Measurements from ENCODE around the gene CDK5RAP1.

The CDK5RAP1 gene, protein sequence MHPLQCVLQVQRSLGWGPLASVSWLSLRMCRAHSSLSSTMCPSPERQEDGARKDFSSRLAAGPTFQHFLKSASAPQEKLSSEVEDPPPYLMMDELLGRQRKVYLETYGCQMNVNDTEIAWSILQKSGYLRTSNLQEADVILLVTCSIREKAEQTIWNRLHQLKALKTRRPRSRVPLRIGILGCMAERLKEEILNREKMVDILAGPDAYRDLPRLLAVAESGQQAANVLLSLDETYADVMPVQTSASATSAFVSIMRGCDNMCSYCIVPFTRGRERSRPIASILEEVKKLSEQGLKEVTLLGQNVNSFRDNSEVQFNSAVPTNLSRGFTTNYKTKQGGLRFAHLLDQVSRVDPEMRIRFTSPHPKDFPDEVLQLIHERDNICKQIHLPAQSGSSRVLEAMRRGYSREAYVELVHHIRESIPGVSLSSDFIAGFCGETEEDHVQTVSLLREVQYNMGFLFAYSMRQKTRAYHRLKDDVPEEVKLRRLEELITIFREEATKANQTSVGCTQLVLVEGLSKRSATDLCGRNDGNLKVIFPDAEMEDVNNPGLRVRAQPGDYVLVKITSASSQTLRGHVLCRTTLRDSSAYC

DNA sequence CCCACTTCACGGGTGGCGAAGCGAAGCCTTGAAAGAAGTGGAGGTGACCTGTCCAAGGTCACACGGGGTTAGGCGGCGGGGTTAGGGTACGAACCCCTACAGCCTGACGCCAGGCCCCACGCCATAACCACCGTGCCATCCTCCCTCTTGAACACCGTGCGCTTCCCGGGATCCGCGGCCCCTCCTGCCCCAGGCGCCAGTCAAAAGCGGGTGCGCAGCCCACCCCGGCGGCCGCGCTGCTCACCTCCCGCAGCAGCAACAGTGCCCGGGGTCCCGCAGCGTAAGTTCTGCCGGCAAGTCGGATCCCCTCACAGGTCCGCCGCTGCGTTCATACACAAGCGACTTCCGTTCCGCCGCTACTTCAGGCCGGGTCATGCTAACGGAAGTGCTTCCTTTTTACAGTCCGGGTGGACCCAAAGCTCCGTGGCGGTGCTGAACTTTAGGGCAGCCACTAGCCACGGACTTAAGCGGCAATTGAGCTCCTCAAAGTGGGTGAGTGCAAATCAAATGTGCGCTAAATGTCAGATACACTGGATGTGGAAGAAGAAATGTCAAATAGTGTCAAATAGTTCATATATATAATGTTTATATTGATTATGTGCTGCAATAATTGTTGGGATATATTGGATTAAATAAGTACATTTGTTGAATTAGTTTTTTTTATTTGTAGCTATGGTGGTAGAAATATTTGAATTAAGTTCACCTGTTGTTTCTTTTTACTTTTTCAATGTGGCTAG is at the start of gene CDK5RAP1:
Gene CDK5RAP1, minus strand, starts transcription at position 336 of the 737 bp plus-strand sequence. CDS start 4,455 bp downstream, outside the sequence.
- peak within 1 kb of the TSS; percentile 96 to 99 for H3K4me3 ChIP-seq (ENCODE audit: low read length in 2 of 2)
- H3K9me3 ChIP-seq (ENCODE audit: control insufficient read depth in 2 of 2, low read length in 2 of 2): no peaks in the 10 kb centered on the region
- no peaks in the 10 kb centered on the region for H3K27me3 ChIP-seq (ENCODE audit: control insufficient read depth in 1 of 2, insufficient read depth in 2 of 2, low read length in 2 of 2)
- peaks cover 0 to 5% of the 10 kb centered on the region in 2 donors for H3K36me3 ChIP-seq (ENCODE audit: control insufficient read depth in 2 of 2, insufficient read depth in 2 of 2, low read length in 2 of 2)
- H3K4me1 ChIP-seq (ENCODE audit: control insufficient read depth, insufficient read depth, low read length): peaks cover 26% of the 10 kb centered on the region
- H3K27ac ChIP-seq (ENCODE audit: low read length): no peak within 1 kb of the TSS
- H3K9ac ChIP-seq (ENCODE audit: low read length in 2 of 2): peak within 1 kb of the TSS; percentile 89 to 96

DNA sequence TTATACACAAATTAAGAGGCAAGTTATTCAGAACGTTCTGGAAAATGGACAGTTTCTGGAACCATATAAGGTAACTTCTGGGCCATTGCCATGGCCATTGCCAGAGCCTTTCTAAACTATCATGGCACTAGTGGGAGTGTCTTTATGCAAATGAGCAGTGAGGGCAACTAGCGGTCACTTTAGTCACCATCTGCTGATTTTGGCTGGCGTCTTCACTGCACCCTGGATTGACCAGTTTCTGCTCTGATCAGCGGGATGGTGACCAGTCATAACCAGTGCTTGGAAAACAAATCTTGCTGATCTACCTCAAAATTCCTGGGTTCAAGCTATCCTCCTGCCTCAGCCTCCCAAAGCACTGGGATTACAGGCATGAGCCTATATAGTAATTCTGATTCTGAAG is 49.5 kb upstream of the CDK5RAP1 start:
- Histone ChIP-seq H3K27ac (ENCODE audit: low read length) (no peak overlapping the region), H3K4me3 (ENCODE audit: low read length in 2 of 2) (no peak overlapping the region), H3K27me3 (ENCODE audit: control insufficient read depth in 1 of 2, insufficient read depth in 2 of 2, low read length in 2 of 2) (no peaks in the 10 kb centered on the region), H3K9me3 (ENCODE audit: control insufficient read depth in 2 of 2, low read length in 2 of 2) (no peaks in the 10 kb centered on the region), H3K9ac (ENCODE audit: low read length in 2 of 2) (no peak overlapping the region), H3K36me3 (ENCODE audit: control insufficient read depth in 2 of 2, insufficient read depth in 2 of 2, low read length in 2 of 2) (no peaks in the 10 kb centered on the region), H3K4me1 (ENCODE audit: control insufficient read depth, insufficient read depth, low read length) (no peaks in the 10 kb centered on the region)

DNA sequence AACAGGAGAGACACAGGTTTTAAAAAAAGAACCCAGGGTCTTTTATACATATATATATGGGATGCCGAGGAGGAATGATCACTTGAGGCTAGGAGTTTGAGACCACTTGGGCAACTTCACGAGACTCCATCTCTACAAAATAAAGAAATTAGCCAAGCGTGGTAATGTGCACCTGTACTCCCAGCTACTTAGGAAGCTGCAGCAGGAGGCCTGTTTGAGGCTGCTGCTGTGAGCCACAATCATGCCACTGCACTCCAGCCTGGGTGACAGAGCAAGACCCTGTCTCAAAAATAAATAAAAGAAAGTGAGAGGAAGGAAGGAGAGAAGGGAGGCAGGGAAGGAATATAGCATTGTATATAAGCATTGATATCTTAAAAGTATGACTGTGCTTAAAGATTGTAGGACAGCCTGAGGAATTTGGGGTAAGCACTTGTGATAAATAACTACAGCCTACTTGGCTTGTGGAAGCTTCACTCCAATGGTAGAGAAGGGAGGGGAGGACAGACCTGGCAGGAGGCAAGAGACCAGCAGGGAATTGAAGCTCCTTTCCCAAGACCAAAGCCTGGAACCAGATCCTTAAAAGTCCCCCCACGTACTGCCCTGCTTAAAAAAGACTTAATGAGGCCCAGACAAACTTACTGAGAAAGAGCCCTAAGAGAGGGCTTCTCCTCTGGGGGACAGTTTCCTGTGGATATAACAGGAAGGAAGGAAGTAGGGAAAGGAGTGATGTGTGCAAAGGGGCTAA is 44.7 kb upstream of the CDK5RAP1 start:
- no peaks in the 10 kb centered on the region for H3K36me3 ChIP-seq (ENCODE audit: control insufficient read depth in 2 of 2, insufficient read depth in 2 of 2, low read length in 2 of 2)
- no peaks in the 10 kb centered on the region for H3K9me3 ChIP-seq (ENCODE audit: control insufficient read depth in 2 of 2, low read length in 2 of 2)
- no peak overlapping the region for H3K4me3 ChIP-seq (ENCODE audit: low read length in 2 of 2)
- H3K9ac ChIP-seq (ENCODE audit: low read length in 2 of 2): no peak overlapping the region
- no peak overlapping the region for H3K27ac ChIP-seq (ENCODE audit: low read length)
- peaks cover 21% of the 10 kb centered on the region for H3K4me1 ChIP-seq (ENCODE audit: control insufficient read depth, insufficient read depth, low read length)
- no peaks in the 10 kb centered on the region for H3K27me3 ChIP-seq (ENCODE audit: control insufficient read depth in 1 of 2, insufficient read depth in 2 of 2, low read length in 2 of 2)

DNA sequence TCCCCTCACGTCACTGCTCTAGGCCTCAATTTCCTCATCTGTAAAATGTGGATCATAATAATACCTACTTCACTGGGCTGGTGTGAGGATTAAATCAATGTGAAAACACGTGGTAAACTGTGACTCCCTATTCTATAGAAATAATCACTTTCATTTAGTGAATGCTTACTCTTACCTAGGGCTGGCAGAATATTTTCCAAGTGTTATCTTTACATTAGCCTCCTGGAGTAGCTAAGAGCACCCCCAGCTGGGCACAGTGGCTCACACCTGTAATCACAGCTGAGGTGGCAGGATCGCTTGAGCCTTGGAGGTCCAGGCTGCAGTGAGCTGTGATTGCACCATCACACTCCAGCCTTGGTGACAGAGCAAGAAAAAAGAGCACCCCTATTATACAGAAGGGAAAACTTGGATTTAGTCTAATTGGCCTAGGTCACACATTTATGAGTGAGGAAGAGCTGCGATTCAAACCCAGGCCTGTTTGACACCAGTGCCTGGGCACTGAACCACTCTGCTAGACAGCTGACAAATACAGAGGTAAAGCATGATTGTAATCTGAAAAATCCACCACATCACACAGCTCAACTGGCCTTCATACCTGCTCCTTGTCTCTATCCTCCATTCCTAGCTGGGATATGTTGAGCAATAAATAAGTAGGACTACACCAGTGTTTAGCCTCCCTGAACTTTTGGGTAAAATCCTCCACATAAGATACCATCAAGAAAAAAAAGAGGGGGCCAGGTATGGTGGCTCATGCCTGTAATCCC is 43.7 kb upstream of the CDK5RAP1 start:
- Histone ChIP-seq H3K4me1 (ENCODE audit: control insufficient read depth, insufficient read depth, low read length) (peaks cover 22% of the 10 kb centered on the region), H3K4me3 (ENCODE audit: low read length in 2 of 2) (peak overlapping the region in 1 of 2 donors; percentile 90), H3K9me3 (ENCODE audit: control insufficient read depth in 2 of 2, low read length in 2 of 2) (no peaks in the 10 kb centered on the region), H3K9ac (ENCODE audit: low read length in 2 of 2) (no peak overlapping the region), H3K27me3 (ENCODE audit: control insufficient read depth in 1 of 2, insufficient read depth in 2 of 2, low read length in 2 of 2) (no peaks in the 10 kb centered on the region), H3K27ac (ENCODE audit: low read length) (peak overlapping the region; percentile 3), H3K36me3 (ENCODE audit: control insufficient read depth in 2 of 2, insufficient read depth in 2 of 2, low read length in 2 of 2) (no peaks in the 10 kb centered on the region)

DNA sequence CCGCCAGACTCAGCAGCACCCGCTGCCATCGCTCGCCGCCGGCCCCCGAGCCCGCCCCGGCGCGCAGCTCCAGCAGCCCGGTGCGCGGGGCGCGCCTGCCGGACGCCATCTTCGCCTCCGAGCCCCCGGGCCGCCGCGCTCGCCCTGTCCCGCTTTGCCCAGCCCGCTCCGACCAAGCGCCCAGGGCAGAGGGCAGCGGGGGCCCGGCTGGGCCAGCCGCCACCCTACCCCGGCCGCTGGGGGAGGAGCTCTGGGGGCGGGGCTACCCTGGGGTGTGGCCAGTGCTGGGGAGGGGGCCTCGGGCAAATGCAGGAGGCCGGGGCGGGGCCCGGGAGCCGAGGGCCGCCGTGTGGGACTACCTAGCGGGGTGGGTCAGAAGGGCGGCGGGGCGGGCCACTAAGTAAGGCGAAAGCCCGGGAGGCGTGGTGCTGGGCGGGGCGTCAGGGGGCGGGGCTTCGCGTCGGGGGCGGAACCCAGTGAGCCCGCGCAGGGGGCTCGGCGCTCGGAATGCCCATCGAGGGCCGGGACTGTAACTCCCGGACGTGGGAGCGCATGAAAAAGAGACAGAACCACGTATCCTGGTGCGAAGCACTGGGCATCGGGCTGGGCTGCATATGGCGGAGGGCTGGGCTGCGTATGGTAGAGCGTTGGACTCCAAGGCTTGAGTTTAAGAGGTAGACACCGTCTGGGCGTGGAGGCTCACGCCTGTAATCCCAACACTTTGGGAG is 42.4 kb upstream of the CDK5RAP1 start, which contains the start of gene SNTA1:
Gene SNTA1, minus strand, starts transcription at position 252 of the 728 bp plus-strand sequence. Its CDS starts 143 bp downstream, at position 109.
- peak within 1 kb of the TSS; percentile 73 to 90 for H3K4me3 ChIP-seq (ENCODE audit: low read length in 2 of 2)
- no peaks in the 10 kb centered on the region for H3K27me3 ChIP-seq (ENCODE audit: control insufficient read depth in 1 of 2, insufficient read depth in 2 of 2, low read length in 2 of 2)
- peak within 1 kb of the TSS; percentile 70 for H3K27ac ChIP-seq (ENCODE audit: low read length)
- H3K9me3 ChIP-seq (ENCODE audit: control insufficient read depth in 2 of 2, low read length in 2 of 2): no peaks in the 10 kb centered on the region
- no peaks in the 10 kb centered on the region for H3K36me3 ChIP-seq (ENCODE audit: control insufficient read depth in 2 of 2, insufficient read depth in 2 of 2, low read length in 2 of 2)
- peaks cover 22% of the 10 kb centered on the region for H3K4me1 ChIP-seq (ENCODE audit: control insufficient read depth, insufficient read depth, low read length)
- peak within 1 kb of the TSS; percentile 62 to 67 for H3K9ac ChIP-seq (ENCODE audit: low read length in 2 of 2)

DNA sequence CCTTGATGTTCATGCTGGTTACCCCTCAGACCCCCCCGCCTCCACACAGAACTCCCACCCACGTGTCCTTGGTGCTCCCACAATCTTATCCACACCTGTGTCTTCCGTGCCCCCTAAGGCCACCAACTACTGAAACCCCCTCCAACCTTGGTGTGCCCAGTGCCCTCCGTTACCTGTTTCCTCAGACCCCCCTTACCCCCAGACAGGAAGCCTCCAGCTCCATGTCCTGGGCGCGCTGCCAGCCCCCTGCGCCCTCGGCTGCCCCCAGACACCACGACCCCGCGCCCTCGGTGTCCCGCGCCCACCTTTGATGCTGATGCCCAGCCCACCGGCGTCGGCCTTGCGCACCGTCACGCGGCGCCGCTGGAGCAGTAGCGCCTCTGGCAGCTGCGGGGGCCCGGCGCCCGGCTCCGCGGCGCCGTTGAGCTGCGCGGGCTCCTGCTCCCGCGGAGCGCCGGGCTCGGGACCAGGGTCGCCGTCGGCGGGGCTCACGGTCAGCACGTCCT is 41.7 kb upstream of the CDK5RAP1 start:
- Histone ChIP-seq H3K27me3 (ENCODE audit: control insufficient read depth in 1 of 2, insufficient read depth in 2 of 2, low read length in 2 of 2) (no peaks in the 10 kb centered on the region), H3K4me1 (ENCODE audit: control insufficient read depth, insufficient read depth, low read length) (peaks cover 24% of the 10 kb centered on the region)

DNA sequence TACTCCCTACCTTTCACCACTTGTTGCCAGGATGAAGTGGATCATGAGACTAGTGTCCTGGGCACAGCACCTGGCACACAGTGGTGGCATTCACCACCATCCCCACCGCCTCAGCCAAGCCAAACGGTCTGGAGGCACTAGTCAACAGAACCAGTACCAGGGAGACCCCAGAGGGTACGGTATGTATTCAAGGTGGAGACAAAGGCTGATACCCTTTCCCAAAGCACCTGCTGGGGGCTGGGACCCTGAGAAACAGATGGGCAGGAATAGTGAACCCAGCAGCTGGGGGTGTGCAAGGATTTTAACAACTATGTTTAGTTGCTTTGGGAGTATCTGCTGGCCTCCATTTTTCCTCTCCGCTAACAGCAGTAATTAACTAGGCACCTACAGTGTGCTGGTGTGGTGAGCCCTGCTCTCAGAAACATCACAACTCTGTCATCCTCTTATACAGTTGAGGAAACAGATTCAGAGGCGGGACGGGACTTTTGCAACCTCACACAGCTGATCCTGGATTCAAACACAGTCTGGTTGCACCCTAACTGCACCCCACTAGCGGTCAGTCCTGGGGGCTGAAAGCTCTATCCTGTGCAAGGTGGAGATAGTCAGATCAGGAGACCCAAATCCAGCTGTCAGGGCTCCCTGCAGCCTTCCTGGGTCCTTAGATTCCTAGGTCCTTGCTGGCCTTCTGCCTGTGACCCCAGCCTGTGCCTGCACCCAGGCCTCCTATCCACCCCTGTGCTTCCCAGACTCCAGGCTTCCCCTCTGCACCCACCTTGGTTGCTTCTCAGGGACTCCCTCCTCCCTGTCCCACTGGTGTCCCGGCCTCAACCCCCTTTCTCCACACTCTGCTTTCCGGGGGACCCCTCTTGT is 41.1 kb upstream of the CDK5RAP1 start:
- Histone ChIP-seq H3K27me3 (ENCODE audit: control insufficient read depth in 1 of 2, insufficient read depth in 2 of 2, low read length in 2 of 2) (no peaks in the 10 kb centered on the region), H3K9me3 (ENCODE audit: control insufficient read depth in 2 of 2, low read length in 2 of 2) (no peaks in the 10 kb centered on the region), H3K4me1 (ENCODE audit: control insufficient read depth, insufficient read depth, low read length) (peaks cover 30% of the 10 kb centered on the region), H3K4me3 (ENCODE audit: low read length in 2 of 2) (peak overlapping the region; percentile 73 to 90), H3K9ac (ENCODE audit: low read length in 2 of 2) (peak overlapping the region; percentile 62 to 67), H3K36me3 (ENCODE audit: control insufficient read depth in 2 of 2, insufficient read depth in 2 of 2, low read length in 2 of 2) (peaks cover 0 to 2% of the 10 kb centered on the region in 2 donors), H3K27ac (ENCODE audit: low read length) (peak overlapping the region; percentile 70)

More for the DNA sequence above, 41.7 kb upstream of the CDK5RAP1 start:
- Histone ChIP-seq H3K9me3 (ENCODE audit: control insufficient read depth in 2 of 2, low read length in 2 of 2) (no peaks in the 10 kb centered on the region), H3K9ac (ENCODE audit: low read length in 2 of 2) (peak overlapping the region; percentile 62 to 67), H3K36me3 (ENCODE audit: control insufficient read depth in 2 of 2, insufficient read depth in 2 of 2, low read length in 2 of 2) (peaks cover 0 to 2% of the 10 kb centered on the region in 2 donors), H3K27ac (ENCODE audit: low read length) (peak overlapping the region; percentile 70), H3K4me3 (ENCODE audit: low read length in 2 of 2) (peak overlapping the region; percentile 73 to 90)

DNA sequence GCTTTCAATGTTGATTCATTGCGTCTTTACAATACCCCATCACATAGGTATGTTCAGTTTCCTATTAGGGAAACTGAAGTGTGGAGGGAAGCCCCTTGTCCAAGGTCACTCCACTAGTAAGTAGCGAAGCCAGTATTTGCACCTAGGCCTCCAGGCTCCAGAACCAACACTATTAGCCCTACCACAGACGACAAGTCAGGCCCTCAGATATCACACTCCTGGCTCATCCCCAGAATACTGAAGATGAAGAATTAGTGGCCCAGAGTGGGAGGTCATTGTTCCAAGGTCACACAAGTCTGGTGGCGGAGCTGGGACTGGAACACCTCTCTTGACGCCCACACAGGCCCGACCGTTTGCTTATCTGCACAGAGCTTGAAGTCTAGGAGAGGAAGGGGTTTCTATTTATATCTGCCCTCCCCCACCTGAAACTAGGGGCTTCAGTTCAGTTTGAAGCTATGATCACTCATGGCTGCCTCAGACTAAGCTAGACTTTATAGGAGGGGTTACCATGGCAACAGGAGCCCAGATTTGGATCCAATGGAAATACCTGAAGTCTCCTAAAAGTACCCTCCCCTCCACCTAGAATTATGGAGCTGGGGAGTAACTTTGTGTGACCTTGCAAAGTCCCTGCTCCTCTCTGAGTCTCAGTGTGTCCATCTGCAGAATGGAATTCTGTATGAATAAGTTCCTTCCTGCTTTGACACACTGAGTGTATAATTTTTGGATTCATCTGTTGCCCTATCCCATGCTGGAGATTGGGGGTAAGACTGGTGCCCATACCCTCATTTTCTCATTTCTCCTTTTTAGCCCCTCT is 40.0 kb upstream of the CDK5RAP1 start:
- Histone ChIP-seq H3K4me1 (ENCODE audit: control insufficient read depth, insufficient read depth, low read length) (peaks cover 30% of the 10 kb centered on the region), H3K9ac (ENCODE audit: low read length in 2 of 2) (peak overlapping the region in 1 of 2 donors; percentile 27), H3K27me3 (ENCODE audit: control insufficient read depth in 1 of 2, insufficient read depth in 2 of 2, low read length in 2 of 2) (no peaks in the 10 kb centered on the region), H3K4me3 (ENCODE audit: low read length in 2 of 2) (peak overlapping the region in 1 of 2 donors; percentile 10), H3K9me3 (ENCODE audit: control insufficient read depth in 2 of 2, low read length in 2 of 2) (no peaks in the 10 kb centered on the region), H3K36me3 (ENCODE audit: control insufficient read depth in 2 of 2, insufficient read depth in 2 of 2, low read length in 2 of 2) (peaks cover 0 to 2% of the 10 kb centered on the region in 2 donors), H3K27ac (ENCODE audit: low read length) (peak overlapping the region; percentile 70)

Measured in stomach smooth muscle (tissue), 2 donors.